Esophagus muscularis mucosa (tissue), 3 donors: ENCODE measurements around the gene ZNF14.

Source experiments
- POLR2A ChIP-seq: fragments of 450-650 bp; IDR thresholded peaks from one replicate; pipeline ENCODE4 v1.6.1; 2017; ENCODE audit warnings: antibody characterized with exemption, moderate library complexity, mild to moderate bottlenecking, low read depth
- TF ChIP-seq, protein P1 (sequence below), 3 experiments: fragments of 200-600 bp in 2 of 3; fragments of 450-650 bp in 1 of 3; sonication (generic) in 2 of 3; IDR thresholded peaks; one replicate each; pipeline ENCODE4 v1.5.1; 2017 to 2019; ENCODE audit warnings: antibody characterized with exemption in 3 of 3, mild to moderate bottlenecking in 2 of 3, moderate library complexity in 1 of 3

DNA sequence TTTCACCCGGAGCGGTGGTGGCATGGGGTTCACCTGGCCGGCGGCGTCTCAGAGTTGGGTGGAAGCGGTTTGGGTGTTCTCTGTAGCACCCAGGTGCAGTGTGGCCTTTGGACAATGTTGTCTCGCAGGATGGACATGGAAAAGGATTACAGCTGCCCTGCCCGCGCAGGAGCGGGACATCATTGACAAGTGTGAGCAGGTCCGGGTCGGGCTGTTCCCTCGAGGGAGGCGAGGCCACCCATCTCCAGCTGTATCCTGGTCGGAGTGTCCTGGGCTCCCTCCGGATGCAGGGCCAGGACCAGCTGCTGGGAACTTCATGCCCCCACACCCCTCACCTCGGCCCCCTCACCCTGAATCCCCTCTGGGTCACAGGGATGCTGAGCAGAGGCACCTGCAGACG, 7.8 kb upstream of the ZNF14 start:
- no peak for TF ChIP-seq POLR2A
- TF ChIP-seq, protein P1, sequence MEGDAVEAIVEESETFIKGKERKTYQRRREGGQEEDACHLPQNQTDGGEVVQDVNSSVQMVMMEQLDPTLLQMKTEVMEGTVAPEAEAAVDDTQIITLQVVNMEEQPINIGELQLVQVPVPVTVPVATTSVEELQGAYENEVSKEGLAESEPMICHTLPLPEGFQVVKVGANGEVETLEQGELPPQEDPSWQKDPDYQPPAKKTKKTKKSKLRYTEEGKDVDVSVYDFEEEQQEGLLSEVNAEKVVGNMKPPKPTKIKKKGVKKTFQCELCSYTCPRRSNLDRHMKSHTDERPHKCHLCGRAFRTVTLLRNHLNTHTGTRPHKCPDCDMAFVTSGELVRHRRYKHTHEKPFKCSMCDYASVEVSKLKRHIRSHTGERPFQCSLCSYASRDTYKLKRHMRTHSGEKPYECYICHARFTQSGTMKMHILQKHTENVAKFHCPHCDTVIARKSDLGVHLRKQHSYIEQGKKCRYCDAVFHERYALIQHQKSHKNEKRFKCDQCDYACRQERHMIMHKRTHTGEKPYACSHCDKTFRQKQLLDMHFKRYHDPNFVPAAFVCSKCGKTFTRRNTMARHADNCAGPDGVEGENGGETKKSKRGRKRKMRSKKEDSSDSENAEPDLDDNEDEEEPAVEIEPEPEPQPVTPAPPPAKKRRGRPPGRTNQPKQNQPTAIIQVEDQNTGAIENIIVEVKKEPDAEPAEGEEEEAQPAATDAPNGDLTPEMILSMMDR (IDR thresholded peaks at IDR 0.05), result no peak
